ENCODE measurements around the gene IFNGR2. TPM values are rescaled to one million over a fixed set of nuclear protein-coding genes. Genes with fewer than 3 reads are reported as not detected.

Gene IFNGR2
- total and polyA plus RNA-seq, 2 of the 4 experiments (the other 2 are of a cell fraction): 66.0 to 73.8 TPM

- H3K4me2 ChIP-seq (ENCODE audit: low read depth, low read length): no peak overlapping the region
- POLR2A ChIA-PET (ENCODE audit: unreplicated experiment): no interaction called here
- no peak overlapping the region for H2AFZ ChIP-seq (replicated peaks; ENCODE audit: low read length, poor library complexity)
- no CpG with 5 or more reads among the region's 3 CpGs for WGBS, 2 experiments (ENCODE audit: extremely low coverage in 2 of 2, insufficient read length in 1 of 2)
- H3K4me3 ChIP-seq (ENCODE audit: insufficient read depth, low read depth, low read length): no peak overlapping the region
- no peaks in the 10 kb centered on the region for H3K27me3 ChIP-seq (ENCODE audit: control insufficient read depth, insufficient read depth, low read length)
- H3K9ac ChIP-seq (ENCODE audit: low read depth, low read length): no peak overlapping the region
- no peak overlapping the region for H2BK20ac ChIP-seq (ENCODE audit: low read depth, low read length)
- H2AK9ac ChIP-seq (replicated peaks; ENCODE audit: low read depth, low read length, poor library complexity): no peak overlapping the region
- no peak overlapping the region for H3K27ac ChIP-seq (ENCODE audit: insufficient read depth, low read length)
- no peaks in the 10 kb centered on the region for H4K20me1 ChIP-seq (ENCODE audit: insufficient read depth, low read length)
- no peak overlapping the region for H3K23ac ChIP-seq (ENCODE audit: low read depth, low read length)
- H2BK5ac ChIP-seq (ENCODE audit: low read depth, low read length, poor library complexity, severe bottlenecking): no peak overlapping the region
- dilution Hi-C loops (cut with HindIII; ENCODE audit: low sequenced_read_pairs, unreplicated experiment) (no loop called here), intact Hi-C loops (cut with micrococcal nuclease) (no loop called here), in situ Hi-C loops (cut with MboI; ENCODE audit: low sequenced_read_pairs) (loop anchor here (25.0 kb wide), 1 partner anchor 472 kb away; no protein-coding TSS in a partner anchor)
- no peak overlapping the region for H4K91ac ChIP-seq (ENCODE audit: insufficient read depth, low read depth, low read length)
- no peak overlapping the region for H3K18ac ChIP-seq (ENCODE audit: low read depth, low read length)
- H3K56ac ChIP-seq (ENCODE audit: extremely low read depth, insufficient read depth, low read length): no peak overlapping the region
- no peaks in the 10 kb centered on the region for H3K9me3 ChIP-seq (ENCODE audit: control insufficient read depth, insufficient read depth, low read length)
- BruUV-seq (replicated peaks): no TSS peak
- H2BK15ac ChIP-seq (ENCODE audit: low read depth, low read length): no peak overlapping the region
- DNase-seq: peak; percentile 19
- H4K8ac ChIP-seq (ENCODE audit: low read depth in 2 of 2, low read length in 2 of 2): no peak overlapping the region
- 0 out of 2 replicates have a peak, but pooled peaks cover 3% of the 10 kb centered on the region for H3K4me1 ChIP-seq (ENCODE audit: control insufficient read depth, insufficient read depth, low read length)
- TF ChIP-seq ELK1 (IDR thresholded peaks at IDR 0.05; ENCODE audit: borderline replicate concordance, low read depth, low read length) (no peak), RCOR1 (IDR thresholded peaks at IDR 0.05; ENCODE audit: insufficient replicate concordance, low read length) (no peak), CTCF (conservative IDR thresholded peaks at IDR 0.05; ENCODE audit: low read depth, low read length) (no peak), MAZ (IDR thresholded peaks at IDR 0.05; ENCODE audit: borderline replicate concordance, low read depth, low read length) (no peak), POLR2A (IDR thresholded peaks at IDR 0.05; ENCODE audit: low read depth, low read length) (no peak), FOS (IDR thresholded peaks at IDR 0.05; ENCODE audit: low read depth, low read length) (no peak), CHD1 (IDR thresholded peaks at IDR 0.05; ENCODE audit: low read depth, low read length) (no peak), MXI1 (IDR thresholded peaks at IDR 0.05; ENCODE audit: borderline replicate concordance, low read depth, low read length) (no peak), CEBPB (IDR thresholded peaks at IDR 0.05; ENCODE audit: low read depth, low read length) (no peak), MAFK (IDR thresholded peaks at IDR 0.05; ENCODE audit: low read depth, low read length) (no peak), NFE2L2 (IDR thresholded peaks at IDR 0.05; ENCODE audit: low read depth, low read length) (no peak), USF2 (IDR thresholded peaks at IDR 0.05; ENCODE audit: low read depth, low read length) (no peak), SMC3 (IDR thresholded peaks at IDR 0.05; ENCODE audit: low read depth, low read length) (no peak), RFX5 (IDR thresholded peaks at IDR 0.05; ENCODE audit: low read depth, low read length) (no peak), RAD21 (IDR thresholded peaks at IDR 0.05; ENCODE audit: low read length) (no peak), BHLHE40 (IDR thresholded peaks at IDR 0.05; ENCODE audit: low read depth, low read length) (no peak)
- H3K9me1 ChIP-seq (ENCODE audit: insufficient read depth, low read length): no peaks in the 10 kb centered on the region
- H3K79me1 ChIP-seq (ENCODE audit: low read depth in 1 of 2, low read length in 2 of 2): no peaks in the 10 kb centered on the region
- peaks cover 11% of the 10 kb centered on the region for H3K36me3 ChIP-seq (ENCODE audit: control insufficient read depth, insufficient read depth, low read length)
- H3K14ac ChIP-seq (replicated peaks; ENCODE audit: low read depth, low read length): no peak overlapping the region
- no peak overlapping the region for H3K4ac ChIP-seq (ENCODE audit: low read depth, low read length)
- H2BK120ac ChIP-seq (ENCODE audit: low read depth, low read length): no peak overlapping the region
- CTCF ChIA-PET: no interaction called here
- no peak overlapping the region for H2AK5ac ChIP-seq (ENCODE audit: low read depth, low read length)
- H4K5ac ChIP-seq (ENCODE audit: low read depth, low read length): no peak overlapping the region
- ATAC-seq (ENCODE audit: low read depth): no peak; the same call in none of the 2 replicates
These were observed 55.6 kb downstream of the IFNGR2 start for GRCh38 chr21:33458861-33459260.
